ENCODE results near the gene XRCC5.

DNA sequence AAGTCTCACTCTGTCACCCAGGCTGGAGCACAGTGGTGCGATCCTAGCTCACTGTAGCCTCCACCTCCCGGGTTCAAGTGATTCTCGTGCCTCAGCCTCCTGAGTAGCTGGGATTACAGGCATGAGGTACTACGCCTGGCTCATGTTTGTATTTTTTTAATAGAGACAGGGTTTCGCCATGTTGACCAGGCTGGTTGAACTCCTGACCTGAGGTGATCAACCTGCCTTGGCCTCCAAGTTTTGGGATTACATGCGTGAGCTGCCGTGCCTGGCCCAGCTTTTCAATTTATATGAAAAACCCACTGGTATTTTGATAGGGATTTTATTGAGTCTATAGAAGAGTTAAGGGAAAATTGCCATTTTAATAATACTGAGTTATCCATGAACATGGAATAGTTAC is 63.3 kb downstream of the XRCC5 start:
- TF ChIP-seq EZH2 (IDR thresholded peaks at IDR 0.05; ENCODE audit: borderline replicate concordance, low read length) (no peak), CTCF (IDR thresholded peaks at IDR 0.05; ENCODE audit: low read length) (no peak)

All from OCI-LY1 (cell line).